GM19395 (cell line): ENCODE measurements around the gene SULT2B1.
A peak's percentile ranks its signal among the peaks of the same experiment; 100 is the strongest.
"Not testable (repeated sequence)": the region's sequence is repeated elsewhere in the genome, so short reads cannot be mapped to it uniquely, and the experiment has no call there.

ENCODE experiments used
- ATAC-seq: cut with Tn5 transposase; IDR thresholded peaks from one replicate; pipeline ENCODE4 v1.9.1; 2021; ENCODE audit warnings: mild to moderate bottlenecking, moderate library complexity; ENCODE audit not compliant: unreplicated experiment

SULT2B1 gene

DNA sequence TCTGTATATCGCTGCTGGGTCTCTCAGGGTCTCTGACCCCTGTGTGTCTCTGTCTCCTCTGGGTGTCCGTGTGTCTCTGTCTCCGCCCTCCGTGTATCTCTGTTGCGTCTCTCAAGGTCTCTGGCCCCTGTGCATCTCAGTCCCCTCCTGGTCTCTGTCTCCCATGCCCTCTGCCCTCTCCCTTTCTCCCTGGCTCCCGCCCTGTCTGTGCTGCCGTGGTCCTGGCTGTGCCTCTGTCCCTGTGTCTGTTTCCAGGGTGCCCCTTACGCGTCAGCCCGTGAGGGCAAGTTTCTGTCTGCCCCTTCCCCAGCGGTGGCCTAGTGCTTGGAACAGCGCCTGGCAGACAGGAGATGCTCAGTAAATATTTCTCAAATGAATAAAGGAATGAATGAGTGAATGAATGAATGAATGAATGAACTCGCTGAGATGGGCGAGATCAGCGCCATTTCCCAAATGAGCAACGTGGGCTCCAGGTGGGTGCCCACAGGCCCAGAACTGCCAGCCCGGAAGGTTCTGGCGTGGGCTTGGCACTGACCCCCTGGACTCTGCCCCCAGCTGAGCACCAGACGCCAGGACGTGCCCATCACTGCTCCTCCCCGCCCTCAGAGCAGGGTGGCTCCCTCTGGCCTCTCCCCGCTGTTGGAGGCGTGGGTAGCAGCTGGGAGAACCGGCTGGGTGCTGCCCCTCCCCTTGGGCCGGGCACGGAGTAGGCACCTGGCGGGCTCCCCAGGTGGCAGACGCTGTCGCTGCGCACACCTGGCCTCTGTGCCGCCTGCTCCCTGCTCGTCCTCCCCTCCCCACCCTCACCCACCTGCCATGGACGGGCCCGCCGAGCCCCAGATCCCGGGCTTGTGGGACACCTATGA lies at the start of gene SULT2B1:
SULT2B1 (plus strand) TSS at position 736 of the 866 bp plus-strand sequence; CDS start at position 817, 81 bp downstream.
- ATAC-seq: no peak

DNA sequence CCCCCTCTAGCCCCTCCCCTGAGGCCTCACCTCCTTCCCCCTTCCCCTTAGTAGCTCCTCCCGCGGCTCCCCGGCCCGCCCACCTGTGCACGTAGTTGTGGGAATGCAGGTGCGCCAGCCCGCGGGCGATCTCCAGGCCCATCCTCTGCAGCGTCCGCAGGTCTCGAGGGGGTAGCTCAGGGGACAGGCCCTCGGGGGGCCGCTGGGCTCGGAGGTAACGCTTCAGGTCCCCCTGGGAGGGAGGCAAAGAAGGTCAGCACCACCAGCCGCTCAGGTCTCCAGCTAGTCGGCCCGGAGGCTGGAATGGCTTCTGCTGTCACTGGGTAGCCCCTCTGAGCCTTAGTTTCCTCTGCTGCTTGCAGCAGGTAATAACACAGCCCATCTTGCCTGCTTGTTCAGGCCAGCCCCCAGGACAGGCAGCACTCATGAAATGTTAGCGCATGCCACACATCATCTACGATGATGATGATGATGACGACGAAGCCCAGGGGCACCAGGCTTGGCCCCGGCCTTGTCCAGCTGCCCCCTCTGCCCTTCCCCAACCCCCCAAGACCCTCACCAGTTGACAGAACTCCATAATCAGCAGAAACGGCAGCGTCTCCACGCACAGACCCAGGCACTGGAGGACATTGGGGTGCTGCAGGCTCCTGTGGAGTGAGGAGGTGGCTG lies 49.5 kb upstream of the SULT2B1 start:
- no peak for ATAC-seq

- no peak for ATAC-seq
Observed at GRCh38 chr19:48506138-48506733, 45.7 kb upstream of the SULT2B1 start.

GRCh38 chr19:48507911-48508439 lies 44.0 kb upstream of the SULT2B1 start:
- no peak for ATAC-seq

DNA sequence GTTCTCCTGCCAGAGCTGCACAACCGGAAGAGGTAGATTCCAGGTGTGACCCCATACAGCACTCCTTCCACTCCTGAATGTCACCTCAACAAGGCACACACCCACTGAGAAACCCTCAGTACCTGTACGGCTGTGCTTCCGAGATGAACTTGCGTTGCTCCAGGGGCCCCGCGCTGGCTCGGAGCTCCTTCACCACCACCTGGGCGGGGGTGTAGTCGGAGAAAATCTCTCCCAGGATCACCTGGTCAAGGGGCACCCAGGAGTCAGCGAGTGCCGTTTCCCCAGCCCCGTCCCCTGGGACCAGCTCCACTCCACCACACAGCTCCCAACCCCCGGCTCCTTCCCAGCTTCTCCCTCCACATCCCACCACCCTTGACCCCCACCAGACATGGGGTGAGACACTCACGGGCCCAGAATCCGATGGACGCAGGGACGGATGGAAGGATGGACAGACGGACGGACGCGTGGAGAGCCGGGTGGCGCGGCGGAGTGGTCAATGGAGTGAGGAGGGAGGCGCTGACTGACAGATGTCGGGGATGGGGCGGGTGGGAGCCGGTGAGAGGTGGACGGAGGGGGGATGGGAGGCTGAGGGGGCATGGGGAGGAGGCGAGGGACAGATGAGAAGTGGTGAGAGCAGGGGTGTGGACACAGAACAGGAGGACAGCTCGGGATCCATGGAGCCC lies 43.1 kb upstream of the SULT2B1 start:
- no peak for ATAC-seq

GRCh38 chr19:48509467-48510194 lies 42.3 kb upstream of the SULT2B1 start:
- ATAC-seq: no peak

GRCh38 chr19:48510421-48511268 lies 41.3 kb upstream of the SULT2B1 start:
- ATAC-seq: no peak

GRCh38 chr19:48511321-48511731 lies 40.6 kb upstream of the SULT2B1 start:
- ATAC-seq: no peak

- ATAC-seq: no peak
Observed at GRCh38 chr19:48511800-48512503, 40.0 kb upstream of the SULT2B1 start, which contains the start of gene LMTK3. TSS of gene LMTK3 (minus strand) at chr19:48511835. CDS start at chr19:48511576, 259 bp downstream.

GRCh38 chr19:48512504-48513288 lies 39.3 kb upstream of the SULT2B1 start:
- no peak for ATAC-seq

- peak; percentile 61 for ATAC-seq
Observed at GRCh38 chr19:48513289-48514122, 38.5 kb upstream of the SULT2B1 start.

- no peak for ATAC-seq
Observed at GRCh38 chr19:48514123-48514458, 37.9 kb upstream of the SULT2B1 start.

DNA sequence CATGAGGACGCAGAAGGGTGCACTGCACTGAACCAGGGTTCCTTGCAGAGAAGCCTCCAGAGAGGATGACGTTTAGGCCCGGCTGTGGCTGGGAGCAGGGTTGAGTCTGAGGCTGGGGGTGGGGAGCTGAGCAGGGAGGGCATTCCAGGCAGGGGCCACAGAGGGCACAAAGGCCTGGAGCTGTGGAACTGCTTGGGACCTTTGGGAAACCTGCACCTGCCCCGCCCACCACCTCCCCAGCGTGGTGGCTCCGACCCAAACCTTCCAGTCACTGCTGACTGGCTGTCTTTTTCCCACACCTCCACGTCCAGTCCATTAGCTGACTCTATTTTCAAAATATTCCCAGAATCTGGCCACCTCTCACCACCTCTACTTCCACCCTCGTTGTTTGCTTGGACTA lies 35.4 kb upstream of the SULT2B1 start:
- no peak for ATAC-seq

- ATAC-seq: no peak
Observed at GRCh38 chr19:48518207-48518606, 33.8 kb upstream of the SULT2B1 start.

GRCh38 chr19:48519426-48519825 lies 32.5 kb upstream of the SULT2B1 start:
- not testable (repeated sequence) for ATAC-seq

DNA sequence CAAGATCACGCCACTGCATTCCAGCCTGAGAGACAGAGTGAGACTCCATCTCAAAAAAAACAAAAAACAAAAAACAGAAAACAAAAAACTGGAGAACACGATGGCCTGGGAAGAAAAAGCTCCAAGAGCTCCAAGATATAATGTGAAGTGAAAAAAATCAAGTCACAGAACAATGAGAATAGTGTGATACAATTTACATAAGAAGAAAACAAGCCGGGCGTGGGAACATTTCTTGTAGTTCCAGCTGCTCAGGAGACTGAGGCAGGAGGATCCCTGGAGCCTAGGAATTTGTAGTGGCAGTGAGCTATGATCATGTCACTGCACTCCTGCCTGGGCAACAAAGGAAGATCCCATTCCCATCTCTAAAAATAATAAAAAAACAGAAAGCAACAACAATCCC lies 31.8 kb upstream of the SULT2B1 start:
- ATAC-seq: no peak

- no peak for ATAC-seq
Observed at GRCh38 chr19:48524221-48524620, 27.8 kb upstream of the SULT2B1 start.
